ENCODE measurements around the gene ADAMTS15. TPM values are rescaled to one million over a fixed set of nuclear protein-coding genes. Genes with fewer than 3 reads are reported as not detected.

ADAMTS15 gene
- total RNA-seq, 4 donors from 2014 or later = 8.4 to 11.8 (median 9.5) TPM

DNA sequence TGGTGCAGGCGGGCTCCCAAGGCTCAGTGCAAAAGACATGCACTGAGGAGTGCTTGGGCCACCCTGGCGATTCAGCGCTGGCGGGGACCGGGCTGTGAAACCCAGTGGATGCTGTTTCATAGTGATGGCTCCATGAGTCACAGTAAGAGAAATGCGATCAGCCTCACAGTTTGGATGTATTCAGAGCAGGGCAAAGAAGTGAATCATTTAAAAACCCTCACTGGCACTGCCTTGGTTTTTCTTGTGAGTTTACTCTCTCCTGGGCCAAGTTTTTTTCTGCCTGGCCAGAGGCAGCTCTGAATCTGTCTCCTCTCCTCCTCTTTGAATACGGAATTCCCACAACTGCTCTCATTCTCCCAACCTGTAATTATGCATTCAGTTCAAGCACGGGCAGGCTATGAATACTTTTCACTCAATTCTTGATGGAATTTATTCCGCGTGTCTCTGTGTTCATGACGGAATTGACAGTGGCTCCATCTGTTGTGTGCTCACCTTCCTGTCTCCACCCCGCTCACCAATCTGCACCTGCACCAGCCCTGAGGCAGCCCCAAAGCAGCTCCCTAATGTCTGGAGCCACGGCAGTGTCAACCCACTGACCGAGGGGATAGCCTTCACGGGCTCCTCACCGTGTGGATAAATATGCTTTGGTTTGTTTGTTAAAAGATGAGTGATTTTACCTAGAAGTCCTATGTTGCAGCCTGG is 34.9 kb upstream of the ADAMTS15 start:
- H3K9me3 ChIP-seq = no peaks in the 10 kb centered on the region
- peak; percentile 58 for ATAC-seq
- H3K4me3 ChIP-seq = no peak overlapping the region
- 42 to 72% methylated on average over 3 to 9 of the region's 16 CpGs for WGBS, 2 donors (ENCODE audit: low coverage in 1 of 2)
- H3K36me3 ChIP-seq = peaks cover 0 to 8% of the 10 kb centered on the region in 2 donors
- no peaks in the 10 kb centered on the region for H3K27me3 ChIP-seq
- H3K27ac ChIP-seq = peak overlapping the region in 3 of 4 donors; percentile 49 to 76 (median 70)
- no peak for TF ChIP-seq POLR2A (IDR thresholded peaks at IDR 0.05)
- peak; percentile 62 for TF ChIP-seq POLR2AphosphoS5 (IDR thresholded peaks at IDR 0.05)
- peaks cover 0 to 17% (median 4%) of the 10 kb centered on the region in 3 donors for H3K4me1 ChIP-seq

DNA sequence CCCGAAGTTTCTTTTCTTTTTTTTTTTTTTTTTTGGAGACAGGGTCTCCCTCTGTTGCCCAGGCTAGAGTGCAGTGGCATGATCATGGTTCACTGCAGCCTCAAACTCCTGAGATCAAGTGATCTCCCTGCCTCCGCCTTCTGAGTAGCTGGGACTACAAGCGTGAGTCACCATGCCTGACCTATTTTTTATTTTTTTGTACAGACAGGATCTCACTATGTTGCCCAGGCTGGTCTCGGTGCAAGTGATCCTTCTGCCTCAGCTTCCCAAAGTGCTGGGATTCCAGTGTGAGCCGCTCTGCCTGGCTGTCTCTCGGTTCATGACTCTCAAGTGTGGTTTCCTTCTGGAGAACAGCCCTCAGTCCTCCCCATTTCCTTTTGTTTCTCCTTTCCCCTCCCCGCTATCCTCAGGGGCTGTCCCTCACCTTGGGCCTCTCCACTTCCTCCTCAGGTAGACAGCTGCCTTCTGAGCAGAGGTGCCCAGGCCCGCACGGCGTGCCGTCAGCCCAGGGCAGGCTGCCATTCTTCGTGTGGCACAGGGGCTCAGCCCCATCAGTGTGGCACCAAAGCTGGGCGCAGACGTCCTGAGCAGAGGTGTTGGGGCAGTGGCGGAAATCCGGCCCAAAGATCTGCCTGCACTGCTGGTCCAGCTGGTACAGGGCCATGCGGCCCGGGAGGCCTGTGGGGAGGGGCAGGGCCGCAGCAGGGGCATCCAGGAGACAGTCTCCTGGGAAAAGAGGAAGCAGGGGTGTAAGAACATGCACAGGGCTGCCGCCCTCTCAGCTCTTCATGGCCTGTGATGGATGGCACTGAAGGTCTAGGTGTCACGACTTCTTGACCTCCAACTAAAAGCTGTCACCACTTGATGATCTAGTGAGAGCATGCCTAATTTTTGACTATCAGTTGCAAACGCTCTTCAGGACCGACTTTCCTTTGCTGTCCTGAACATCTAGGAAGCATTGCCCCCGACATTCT is 34.1 kb upstream of the ADAMTS15 start:
- Histone ChIP-seq H3K9me3 (no peaks in the 10 kb centered on the region), H3K27ac (peak overlapping the region in 2 of 4 donors; percentile 14 to 76), H3K4me3 (no peak overlapping the region), H3K36me3 (peaks cover 0 to 8% of the 10 kb centered on the region in 2 donors), H3K27me3 (no peaks in the 10 kb centered on the region), H3K4me1 (peaks cover 0 to 24% (median 7%) of the 10 kb centered on the region in 3 donors)
- TF ChIP-seq POLR2AphosphoS5 (IDR thresholded peaks at IDR 0.05) (no peak), POLR2A (IDR thresholded peaks at IDR 0.05) (no peak), EP300 (IDR thresholded peaks at IDR 0.05) (no peak)
- TF ChIP-seq, protein P1, sequence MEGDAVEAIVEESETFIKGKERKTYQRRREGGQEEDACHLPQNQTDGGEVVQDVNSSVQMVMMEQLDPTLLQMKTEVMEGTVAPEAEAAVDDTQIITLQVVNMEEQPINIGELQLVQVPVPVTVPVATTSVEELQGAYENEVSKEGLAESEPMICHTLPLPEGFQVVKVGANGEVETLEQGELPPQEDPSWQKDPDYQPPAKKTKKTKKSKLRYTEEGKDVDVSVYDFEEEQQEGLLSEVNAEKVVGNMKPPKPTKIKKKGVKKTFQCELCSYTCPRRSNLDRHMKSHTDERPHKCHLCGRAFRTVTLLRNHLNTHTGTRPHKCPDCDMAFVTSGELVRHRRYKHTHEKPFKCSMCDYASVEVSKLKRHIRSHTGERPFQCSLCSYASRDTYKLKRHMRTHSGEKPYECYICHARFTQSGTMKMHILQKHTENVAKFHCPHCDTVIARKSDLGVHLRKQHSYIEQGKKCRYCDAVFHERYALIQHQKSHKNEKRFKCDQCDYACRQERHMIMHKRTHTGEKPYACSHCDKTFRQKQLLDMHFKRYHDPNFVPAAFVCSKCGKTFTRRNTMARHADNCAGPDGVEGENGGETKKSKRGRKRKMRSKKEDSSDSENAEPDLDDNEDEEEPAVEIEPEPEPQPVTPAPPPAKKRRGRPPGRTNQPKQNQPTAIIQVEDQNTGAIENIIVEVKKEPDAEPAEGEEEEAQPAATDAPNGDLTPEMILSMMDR (IDR thresholded peaks at IDR 0.05) = no peak
- WGBS, 2 donors (ENCODE audit: low coverage in 1 of 2) = 66 to 68% methylated on average over 4 to 7 of the region's 24 CpGs
- no peak for ATAC-seq

DNA sequence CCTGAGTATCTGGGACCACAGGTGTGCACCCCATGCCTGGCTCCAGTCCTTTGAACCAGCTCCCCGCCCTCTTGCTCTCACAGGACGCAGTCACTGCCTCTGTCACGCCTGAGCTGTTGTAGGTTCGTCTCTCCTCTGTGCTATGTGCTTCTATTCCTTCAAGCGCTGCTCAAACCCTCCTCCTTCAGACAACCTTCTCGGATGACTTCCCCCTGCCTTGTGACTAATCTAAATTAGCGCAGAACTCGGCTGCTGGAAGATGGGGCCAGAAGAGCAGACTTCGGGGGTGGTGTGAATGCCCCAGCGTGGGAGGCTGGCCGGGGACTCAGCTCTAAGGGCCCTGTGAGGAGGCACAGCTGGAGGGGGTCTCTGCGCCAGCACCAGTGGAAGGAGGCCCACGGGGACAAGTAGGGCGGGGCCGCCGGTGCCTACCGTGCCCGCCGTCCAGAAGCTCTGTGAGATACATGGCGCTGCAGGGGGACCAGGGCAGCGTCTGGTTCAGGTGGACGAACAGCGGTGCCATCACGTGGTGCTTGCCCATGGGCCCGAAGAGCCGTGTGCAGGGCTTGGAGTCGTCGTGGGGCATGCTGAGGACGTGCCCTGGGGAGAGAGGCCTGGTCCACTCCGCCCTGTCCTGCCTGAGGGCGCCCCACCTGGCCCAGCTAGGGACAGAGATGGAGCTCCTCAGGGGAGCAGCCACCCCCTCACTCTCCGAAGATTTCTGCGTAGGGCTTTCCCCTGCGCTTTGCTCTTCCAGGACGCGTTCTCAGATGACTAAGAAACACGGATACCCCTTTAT is 32.5 kb upstream of the ADAMTS15 start:
- ATAC-seq = no peak
- Histone ChIP-seq H3K4me3 (no peak overlapping the region), H3K36me3 (peaks cover 0 to 8% of the 10 kb centered on the region in 2 donors), H3K27ac (peak overlapping the region in 1 of 4 donors; percentile 31), H3K9me3 (no peaks in the 10 kb centered on the region), H3K27me3 (no peaks in the 10 kb centered on the region), H3K4me1 (peaks cover 2 to 39% (median 16%) of the 10 kb centered on the region in 3 donors)
- WGBS, 2 donors (ENCODE audit: low coverage in 1 of 2) = 86 to 88% methylated on average over 4 to 7 of the region's 37 CpGs
- TF ChIP-seq POLR2AphosphoS5 (IDR thresholded peaks at IDR 0.05) (no peak), EP300 (IDR thresholded peaks at IDR 0.05) (no peak), POLR2A (IDR thresholded peaks at IDR 0.05) (no peak)
- TF ChIP-seq, protein P1 (IDR thresholded peaks at IDR 0.05) = no peak

DNA sequence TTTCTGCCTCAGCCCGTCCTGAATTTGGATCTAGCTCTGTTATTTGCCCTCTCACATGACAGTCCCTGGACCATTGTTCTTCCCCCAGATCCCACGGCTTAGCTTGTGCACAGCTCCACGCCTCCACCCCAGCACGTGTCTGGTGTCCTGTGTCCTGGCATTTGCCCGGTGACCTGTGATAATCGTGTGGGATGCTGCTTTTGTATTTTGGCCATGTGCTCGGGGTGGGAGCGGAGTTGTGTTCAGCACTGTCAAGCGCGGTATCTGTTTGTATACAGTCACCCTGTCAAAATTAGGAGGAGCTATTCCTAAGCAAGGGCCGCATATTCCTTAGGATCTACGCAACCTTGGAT is 31.9 kb upstream of the ADAMTS15 start:
- Histone ChIP-seq H3K9me3 (no peaks in the 10 kb centered on the region), H3K27ac (no peak overlapping the region), H3K4me1 (peaks cover 2 to 45% (median 20%) of the 10 kb centered on the region in 3 donors), H3K36me3 (peaks cover 0 to 8% of the 10 kb centered on the region in 2 donors), H3K4me3 (no peak overlapping the region), H3K27me3 (no peaks in the 10 kb centered on the region)
- 50 to 89% methylated on average over 4 to 7 of the region's 12 CpGs for WGBS, 2 donors (ENCODE audit: low coverage in 1 of 2)
- no peak for TF ChIP-seq EP300 (IDR thresholded peaks at IDR 0.05)
- TF ChIP-seq, protein P1 (IDR thresholded peaks at IDR 0.05) = no peak
- no peak for TF ChIP-seq POLR2A (IDR thresholded peaks at IDR 0.05)
- TF ChIP-seq POLR2AphosphoS5 (IDR thresholded peaks at IDR 0.05) = no peak
- ATAC-seq = no peak
